ENCODE measurements around the gene LCNL1. TPM values are rescaled to one million over a fixed set of nuclear protein-coding genes. Genes with fewer than 3 reads are reported as not detected.
"Not testable (repeated sequence)": the region's sequence is repeated elsewhere in the genome, so short reads cannot be mapped to it uniquely, and the experiment has no call there.

LCNL1 gene
- total and polyA plus RNA-seq, 8 donors = 0.19 to 0.25 TPM; not detected in 6

DNA sequence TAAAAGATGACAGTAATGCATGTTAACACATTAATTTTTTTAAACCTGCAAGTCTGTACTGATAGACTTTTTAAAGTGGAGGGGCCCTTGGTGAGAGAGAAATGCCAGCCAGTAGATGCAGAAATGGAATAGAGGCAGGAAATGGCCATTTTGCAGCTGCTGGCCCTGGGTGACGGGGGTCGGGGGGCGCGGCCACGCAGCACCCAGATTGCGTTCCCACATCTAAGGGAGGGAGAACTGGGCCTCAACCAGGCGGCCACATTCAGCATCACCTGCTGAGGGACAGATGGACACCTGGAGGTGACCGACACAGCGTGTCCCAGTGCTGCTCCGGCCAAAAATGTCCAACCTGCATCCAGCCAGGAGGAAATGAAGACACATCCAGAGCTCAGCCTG lies 19.9 kb downstream of the LCNL1 start:
- Histone ChIP-seq H3K36me3 (peaks cover 0 to 3% (median under 1%) of the 10 kb centered on the region in 4 donors), H3K27me3 (peaks cover 0 to 5% (median 0%) of the 10 kb centered on the region in 3 donors), H3K9me3 (no peaks in the 10 kb centered on the region), H3K27ac (no peak overlapping the region), H3K4me3 (no peak overlapping the region), H3K4me1 (peaks cover 0 to 43% (median 10%) of the 10 kb centered on the region in 4 donors)
- intact Hi-C loops (cut with DNase I; ENCODE audit: low total_unique reads) = no loop called here
- 83 to 95% (median 88%) methylated on average over 9 to 10 of the region's 10 CpGs for WGBS, 5 donors
- DNase-seq = no peak
- TF ChIP-seq EP300 (IDR thresholded peaks at IDR 0.05) (no peak), POLR2AphosphoS5 (IDR thresholded peaks at IDR 0.05) (no peak), CTCF (IDR thresholded peaks at IDR 0.05) (no peak), POLR2A (IDR thresholded peaks at IDR 0.05) (no peak)

DNA sequence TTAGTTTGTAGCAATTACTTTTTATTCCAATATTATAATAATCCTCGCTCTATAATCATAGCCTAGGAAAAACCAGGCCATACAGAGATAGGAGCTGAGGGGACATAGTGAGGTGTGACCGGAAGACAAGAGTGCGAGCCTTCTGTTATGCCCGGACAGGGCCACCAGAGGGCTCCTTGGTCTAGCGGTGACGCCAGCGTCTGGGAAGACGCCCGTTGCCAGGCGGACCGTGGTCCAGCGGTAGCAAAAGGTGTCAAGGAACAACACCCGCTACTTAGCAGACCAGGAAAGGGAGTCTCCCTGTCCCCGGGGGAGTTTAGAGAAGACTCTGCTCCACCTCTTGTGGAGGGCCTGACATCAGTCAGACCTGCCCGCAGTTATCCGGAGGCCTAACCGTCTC lies 21.5 kb downstream of the LCNL1 start:
- intact Hi-C loops (cut with DNase I; ENCODE audit: low total_unique reads); H3K9me3 ChIP-seq; H3K27ac ChIP-seq; H3K27me3 ChIP-seq; H3K4me3 ChIP-seq: not testable (repeated sequence)
- WGBS, 5 donors = 36 to 50% (median 40%) methylated on average over 15 to 17 of the region's 17 CpGs
- TF ChIP-seq CTCF (IDR thresholded peaks at IDR 0.05) = peak in 4 of 7 experiments; percentile 18 to 46 (median 38)
- Histone ChIP-seq H3K36me3 (peaks cover 0 to 18% (median 15%) of the 10 kb centered on the region in 4 donors), H3K4me1 (peaks cover 0 to 27% (median 8%) of the 10 kb centered on the region in 4 donors)
- DNase-seq = peak in 1 of 2 donors; percentile 45

- H3K9me3 ChIP-seq = no peaks in the 10 kb centered on the region
- no peaks in the 10 kb centered on the region for H3K27me3 ChIP-seq
- H3K4me1 ChIP-seq = peaks cover 0 to 11% (median 4%) of the 10 kb centered on the region in 4 donors
- no peak overlapping the region for H3K4me3 ChIP-seq
- H3K27ac ChIP-seq = no peak overlapping the region
- intact Hi-C loops (cut with DNase I; ENCODE audit: low total_unique reads) = no loop called here
- TF ChIP-seq CTCF (IDR thresholded peaks at IDR 0.05) (no peak), EP300 (IDR thresholded peaks at IDR 0.05) (no peak), POLR2AphosphoS5 (IDR thresholded peaks at IDR 0.05) (no peak), POLR2A (IDR thresholded peaks at IDR 0.05) (no peak)
- WGBS, 5 donors = 68 to 76% (median 74%) methylated on average over 18 to 24 of the region's 24 CpGs
- peaks cover 0 to 37% (median 34%) of the 10 kb centered on the region in 4 donors for H3K36me3 ChIP-seq
- no peak for DNase-seq
Measured at GRCh38 chr9:137006116-137007003, 23.6 kb downstream of the LCNL1 start.

GRCh38 chr9:137007108-137007815 lies 24.5 kb downstream of the LCNL1 start:
- peaks cover 0 to 10% (median 4%) of the 10 kb centered on the region in 4 donors for H3K4me1 ChIP-seq
- no peak overlapping the region for H3K27ac ChIP-seq
- H3K36me3 ChIP-seq = peaks cover 0 to 46% (median 43%) of the 10 kb centered on the region in 4 donors
- TF ChIP-seq EP300 (IDR thresholded peaks at IDR 0.05) = no peak
- intact Hi-C loops (cut with DNase I; ENCODE audit: low total_unique reads) = no loop called here
- WGBS, 5 donors = 59 to 65% (median 61%) methylated on average over 25 to 30 of the region's 30 CpGs
- H3K9me3 ChIP-seq = no peaks in the 10 kb centered on the region
- DNase-seq = peak in 1 of 2 donors; percentile 53
- no peaks in the 10 kb centered on the region for H3K27me3 ChIP-seq
- H3K4me3 ChIP-seq = no peak overlapping the region
